ENCODE results near the gene CERS6. TPM values are rescaled to one million over a fixed set of nuclear protein-coding genes. Genes with fewer than 3 reads are reported as not detected.

CERS6 gene
- total RNA-seq, 1 experiment from 2014 or later = 45.9 TPM

GRCh38 chr2:168432100-168432499 is 24.0 kb upstream of the CERS6 start:
- Mint-ChIP-seq H3K9me3 (ENCODE audit: low read depth, unreplicated experiment) (no peaks in the 10 kb centered on the region), H3K27ac (ENCODE audit: unreplicated experiment) (no peak overlapping the region), H3K36me3 (ENCODE audit: insufficient read depth, unreplicated experiment) (peaks cover 5% of the 10 kb centered on the region), H3K27me3 (ENCODE audit: unreplicated experiment) (peaks cover 14% of the 10 kb centered on the region), H3K4me1 (ENCODE audit: low read depth, unreplicated experiment) (no peaks in the 10 kb centered on the region), H3K4me3 (ENCODE audit: low read depth, unreplicated experiment) (no peak overlapping the region)
- DNase-seq = no peak
- TF ChIP-seq CTCF (IDR thresholded peaks at IDR 0.05; ENCODE audit: unreplicated experiment) = no peak
- CTCF ChIA-PET = no interaction called here
- no TSS peak for BruUV-seq (replicated peaks)
- intact Hi-C loops (cut with micrococcal nuclease; ENCODE audit: unreplicated experiment) = no loop called here

- intact Hi-C loops (cut with micrococcal nuclease; ENCODE audit: unreplicated experiment) = no loop called here
- peaks cover 5% of the 10 kb centered on the region for H3K36me3 Mint-ChIP-seq (ENCODE audit: insufficient read depth, unreplicated experiment)
- TF ChIP-seq CTCF (IDR thresholded peaks at IDR 0.05; ENCODE audit: unreplicated experiment) = no peak
- no peak overlapping the region for H3K27ac Mint-ChIP-seq (ENCODE audit: unreplicated experiment)
- peaks cover 14% of the 10 kb centered on the region for H3K27me3 Mint-ChIP-seq (ENCODE audit: unreplicated experiment)
- BruUV-seq (replicated peaks) = no TSS peak
- DNase-seq = no peak
- CTCF ChIA-PET = no interaction called here
- H3K9me3 Mint-ChIP-seq (ENCODE audit: low read depth, unreplicated experiment) = no peaks in the 10 kb centered on the region
- H3K4me1 Mint-ChIP-seq (ENCODE audit: low read depth, unreplicated experiment) = no peaks in the 10 kb centered on the region
- no peak overlapping the region for H3K4me3 Mint-ChIP-seq (ENCODE audit: low read depth, unreplicated experiment)
Observed at GRCh38 chr2:168432565-168433186, 23.4 kb upstream of the CERS6 start.

GRCh38 chr2:168433527-168433926 is 22.5 kb upstream of the CERS6 start:
- H3K4me3 Mint-ChIP-seq (ENCODE audit: low read depth, unreplicated experiment) = no peak overlapping the region
- peaks cover 5% of the 10 kb centered on the region for H3K36me3 Mint-ChIP-seq (ENCODE audit: insufficient read depth, unreplicated experiment)
- no peak for DNase-seq
- BruUV-seq (replicated peaks) = no TSS peak
- CTCF ChIA-PET = no interaction called here
- no peaks in the 10 kb centered on the region for H3K9me3 Mint-ChIP-seq (ENCODE audit: low read depth, unreplicated experiment)
- no peak overlapping the region for H3K27ac Mint-ChIP-seq (ENCODE audit: unreplicated experiment)
- no peak for TF ChIP-seq CTCF (IDR thresholded peaks at IDR 0.05; ENCODE audit: unreplicated experiment)
- H3K27me3 Mint-ChIP-seq (ENCODE audit: unreplicated experiment) = peaks cover 14% of the 10 kb centered on the region
- intact Hi-C loops (cut with micrococcal nuclease; ENCODE audit: unreplicated experiment) = no loop called here
- H3K4me1 Mint-ChIP-seq (ENCODE audit: low read depth, unreplicated experiment) = no peaks in the 10 kb centered on the region

- no peak for TF ChIP-seq CTCF (IDR thresholded peaks at IDR 0.05; ENCODE audit: unreplicated experiment)
- peaks cover 5% of the 10 kb centered on the region for H3K36me3 Mint-ChIP-seq (ENCODE audit: insufficient read depth, unreplicated experiment)
- H3K27ac Mint-ChIP-seq (ENCODE audit: unreplicated experiment) = no peak overlapping the region
- peak; percentile 30 for DNase-seq
- no TSS peak for BruUV-seq (replicated peaks)
- H3K4me3 Mint-ChIP-seq (ENCODE audit: low read depth, unreplicated experiment) = no peak overlapping the region
- intact Hi-C loops (cut with micrococcal nuclease; ENCODE audit: unreplicated experiment) = no loop called here
- peaks cover 12% of the 10 kb centered on the region for H3K27me3 Mint-ChIP-seq (ENCODE audit: unreplicated experiment)
- CTCF ChIA-PET = no interaction called here
- H3K9me3 Mint-ChIP-seq (ENCODE audit: low read depth, unreplicated experiment) = no peaks in the 10 kb centered on the region
- H3K4me1 Mint-ChIP-seq (ENCODE audit: low read depth, unreplicated experiment) = peaks cover 4% of the 10 kb centered on the region
Observed at GRCh38 chr2:168434146-168434545, 21.9 kb upstream of the CERS6 start.
